ENCODE data around the gene USP6NL. TPM values are rescaled to one million over a fixed set of nuclear protein-coding genes. Genes with fewer than 3 reads are reported as not detected.
A peak's percentile ranks its signal among the peaks of the same experiment; 100 is the strongest.

The USP6NL gene
- total RNA-seq, 2 experiments from 2014 or later = 3.2 to 3.4 TPM

DNA sequence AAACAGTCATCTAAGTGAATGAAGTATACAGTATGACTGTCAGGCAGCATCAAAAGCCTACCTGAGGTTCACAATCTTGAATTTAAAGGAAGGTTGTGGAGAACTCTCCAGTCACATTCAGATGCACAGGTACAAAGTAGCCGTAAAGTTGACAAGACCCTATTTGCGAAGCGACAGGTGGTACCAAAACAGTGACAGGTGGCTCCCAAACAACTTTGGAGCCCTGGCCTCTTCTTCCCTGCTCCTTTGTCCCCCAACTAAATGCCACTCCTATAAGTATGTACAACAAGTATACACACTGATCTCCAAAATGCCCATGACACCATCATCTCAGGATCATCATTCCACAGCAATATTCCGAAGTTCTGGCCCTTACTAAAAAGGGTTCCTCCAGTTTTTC lies 53.5 kb downstream of the USP6NL start:
- CTCF ChIA-PET = no interaction called here
- Mint-ChIP-seq H3K36me3 (peaks cover 6% of the 10 kb centered on the region), H3K4me1 (ENCODE audit: low read depth) (peaks cover 15% of the 10 kb centered on the region), H3K27ac (no peak overlapping the region), H3K4me3 (no peak overlapping the region), H3K9me3 (peaks cover 3% of the 10 kb centered on the region), H3K27me3 (peaks cover 5% of the 10 kb centered on the region)
- DNase-seq = no peak
- intact Hi-C loops (cut with micrococcal nuclease) = no loop called here
- POLR2A ChIA-PET = no interaction called here

DNA sequence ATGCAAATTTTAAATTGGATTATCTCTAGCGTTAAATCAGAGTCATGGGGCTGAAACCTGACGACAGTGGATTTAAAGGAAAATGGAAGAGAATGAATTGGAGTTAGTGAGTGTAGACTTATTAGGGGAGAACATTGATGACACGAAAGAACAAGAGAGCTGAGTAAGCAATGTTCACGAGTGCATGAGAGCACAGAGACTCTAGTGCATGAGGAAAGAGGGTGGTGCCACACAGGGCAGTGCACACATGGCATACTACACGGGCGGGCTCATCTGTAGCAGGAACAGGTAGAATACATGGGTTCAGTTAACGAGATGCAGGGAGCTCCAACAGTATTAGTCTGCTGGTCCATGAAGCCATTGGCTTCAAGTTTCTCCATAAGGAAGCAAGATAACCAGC lies 53.9 kb downstream of the USP6NL start:
- DNase-seq = no peak
- Mint-ChIP-seq H3K27ac (no peak overlapping the region), H3K36me3 (peaks cover 6% of the 10 kb centered on the region), H3K4me3 (no peak overlapping the region), H3K4me1 (ENCODE audit: low read depth) (peaks cover 19% of the 10 kb centered on the region), H3K27me3 (peaks cover 5% of the 10 kb centered on the region), H3K9me3 (peaks cover 3% of the 10 kb centered on the region)
- intact Hi-C loops (cut with micrococcal nuclease) = no loop called here
- ChIA-PET CTCF (no interaction called here), POLR2A (no interaction called here)

GRCh38 chr10:11555556-11555955 lies 55.9 kb downstream of the USP6NL start:
- peaks cover 3% of the 10 kb centered on the region for H3K9me3 Mint-ChIP-seq
- CTCF ChIA-PET = interaction anchor here (1.6 kb wide), 1 partner anchor 24 kb away, joined by 5 read pairs; no protein-coding TSS in a partner anchor
- no peak overlapping the region for H3K4me3 Mint-ChIP-seq
- H3K27ac Mint-ChIP-seq = no peak overlapping the region
- intact Hi-C loops (cut with micrococcal nuclease) = no loop called here
- H3K4me1 Mint-ChIP-seq (ENCODE audit: low read depth) = peaks cover 33% of the 10 kb centered on the region
- peaks cover 3% of the 10 kb centered on the region for H3K36me3 Mint-ChIP-seq
- no peak for DNase-seq
- POLR2A ChIA-PET = no interaction called here
- H3K27me3 Mint-ChIP-seq = peaks cover 5% of the 10 kb centered on the region

- ChIA-PET POLR2A (interaction anchor here (1.2 kb wide), 1 partner anchor 25 kb away, joined by 4 read pairs; no protein-coding TSS in a partner anchor), CTCF (interaction anchor here (0.9 to 1.6 kb wide), 2 partner anchors 25 to 203 kb away, joined by 4 to 5 read pairs; no protein-coding TSS in a partner anchor)
- Mint-ChIP-seq H3K27ac (no peak overlapping the region), H3K4me3 (no peak overlapping the region), H3K9me3 (peaks cover 3% of the 10 kb centered on the region), H3K36me3 (peaks cover 3% of the 10 kb centered on the region), H3K4me1 (ENCODE audit: low read depth) (peaks cover 33% of the 10 kb centered on the region), H3K27me3 (peaks cover 5% of the 10 kb centered on the region)
- intact Hi-C loops (cut with micrococcal nuclease) = loop anchor here (2.0 kb wide), 2 partner anchors 37 to 59 kb away; no protein-coding TSS in a partner anchor
- no peak for DNase-seq
Measured at GRCh38 chr10:11553773-11554381, 57.6 kb downstream of the USP6NL start.

- Mint-ChIP-seq H3K9me3 (peaks cover 3% of the 10 kb centered on the region), H3K4me1 (ENCODE audit: low read depth) (peaks cover 33% of the 10 kb centered on the region), H3K27ac (peak overlapping the region; percentile 58), H3K4me3 (no peak overlapping the region), H3K27me3 (peaks cover 1% of the 10 kb centered on the region), H3K36me3 (peaks cover 3% of the 10 kb centered on the region)
- DNase-seq = no peak
- CTCF ChIA-PET = no interaction called here
- POLR2A ChIA-PET = interaction anchor here (1.0 to 1.1 kb wide), 2 partner anchors 28 to 80 kb away, joined by 3 read pairs; no protein-coding TSS in a partner anchor
- intact Hi-C loops (cut with micrococcal nuclease) = loop anchor here (1.0 to 2.0 kb wide), 3 partner anchors 29 to 61 kb away; no protein-coding TSS in a partner anchor
Measured at GRCh38 chr10:11551916-11552602, 59.4 kb downstream of the USP6NL start.

GRCh38 chr10:11551104-11551503 lies 60.3 kb downstream of the USP6NL start:
- no peak overlapping the region for H3K4me3 Mint-ChIP-seq
- peaks cover 33% of the 10 kb centered on the region for H3K4me1 Mint-ChIP-seq (ENCODE audit: low read depth)
- peaks cover 3% of the 10 kb centered on the region for H3K36me3 Mint-ChIP-seq
- ChIA-PET CTCF (interaction anchor here (0.7 kb wide), 1 partner anchor 206 kb away, joined by 3 read pairs; no protein-coding TSS in a partner anchor), POLR2A (no interaction called here)
- no peak for DNase-seq
- peaks cover 3% of the 10 kb centered on the region for H3K9me3 Mint-ChIP-seq
- H3K27me3 Mint-ChIP-seq = peaks cover 1% of the 10 kb centered on the region
- intact Hi-C loops (cut with micrococcal nuclease) = no loop called here
- no peak overlapping the region for H3K27ac Mint-ChIP-seq

- intact Hi-C loops (cut with micrococcal nuclease) = no loop called here
- Mint-ChIP-seq H3K27ac (no peak overlapping the region), H3K4me1 (ENCODE audit: low read depth) (peaks cover 25% of the 10 kb centered on the region), H3K4me3 (no peak overlapping the region), H3K9me3 (no peaks in the 10 kb centered on the region), H3K27me3 (no peaks in the 10 kb centered on the region), H3K36me3 (no peaks in the 10 kb centered on the region)
- ChIA-PET CTCF (interaction anchor here (1.1 kb wide), 1 partner anchor 176 kb away, joined by 3 read pairs; no protein-coding TSS in a partner anchor), POLR2A (no interaction called here)
- DNase-seq = no peak
Measured at GRCh38 chr10:11548768-11549099, 62.7 kb downstream of the USP6NL start.

GRCh38 chr10:11548065-11548767 lies 63.2 kb downstream of the USP6NL start:
- Mint-ChIP-seq H3K9me3 (no peaks in the 10 kb centered on the region), H3K27me3 (no peaks in the 10 kb centered on the region), H3K27ac (no peak overlapping the region), H3K36me3 (no peaks in the 10 kb centered on the region), H3K4me1 (ENCODE audit: low read depth) (peaks cover 20% of the 10 kb centered on the region), H3K4me3 (no peak overlapping the region)
- ChIA-PET CTCF (interaction anchor here (1.1 kb wide), 1 partner anchor 177 kb away, joined by 3 read pairs; no protein-coding TSS in a partner anchor), POLR2A (no interaction called here)
- no peak for DNase-seq
- intact Hi-C loops (cut with micrococcal nuclease) = no loop called here

- H3K4me1 Mint-ChIP-seq (ENCODE audit: low read depth) = peaks cover 5% of the 10 kb centered on the region
- no peaks in the 10 kb centered on the region for H3K27me3 Mint-ChIP-seq
- H3K36me3 Mint-ChIP-seq = no peaks in the 10 kb centered on the region
- no peak overlapping the region for H3K27ac Mint-ChIP-seq
- ChIA-PET POLR2A (no interaction called here), CTCF (no interaction called here)
- intact Hi-C loops (cut with micrococcal nuclease) = no loop called here
- no peak for DNase-seq
- no peak overlapping the region for H3K4me3 Mint-ChIP-seq
- no peaks in the 10 kb centered on the region for H3K9me3 Mint-ChIP-seq
Measured at GRCh38 chr10:11546581-11546980, 64.9 kb downstream of the USP6NL start.

- Mint-ChIP-seq H3K27ac (no peak overlapping the region), H3K9me3 (no peaks in the 10 kb centered on the region), H3K4me3 (no peak overlapping the region), H3K36me3 (no peaks in the 10 kb centered on the region), H3K27me3 (no peaks in the 10 kb centered on the region), H3K4me1 (ENCODE audit: low read depth) (peaks cover 13% of the 10 kb centered on the region)
- POLR2A ChIA-PET = no interaction called here
- CTCF ChIA-PET = no interaction called here
- intact Hi-C loops (cut with micrococcal nuclease) = no loop called here
- no peak for DNase-seq
Measured at GRCh38 chr10:11541296-11541695, 70.2 kb downstream of the USP6NL start.

DNA sequence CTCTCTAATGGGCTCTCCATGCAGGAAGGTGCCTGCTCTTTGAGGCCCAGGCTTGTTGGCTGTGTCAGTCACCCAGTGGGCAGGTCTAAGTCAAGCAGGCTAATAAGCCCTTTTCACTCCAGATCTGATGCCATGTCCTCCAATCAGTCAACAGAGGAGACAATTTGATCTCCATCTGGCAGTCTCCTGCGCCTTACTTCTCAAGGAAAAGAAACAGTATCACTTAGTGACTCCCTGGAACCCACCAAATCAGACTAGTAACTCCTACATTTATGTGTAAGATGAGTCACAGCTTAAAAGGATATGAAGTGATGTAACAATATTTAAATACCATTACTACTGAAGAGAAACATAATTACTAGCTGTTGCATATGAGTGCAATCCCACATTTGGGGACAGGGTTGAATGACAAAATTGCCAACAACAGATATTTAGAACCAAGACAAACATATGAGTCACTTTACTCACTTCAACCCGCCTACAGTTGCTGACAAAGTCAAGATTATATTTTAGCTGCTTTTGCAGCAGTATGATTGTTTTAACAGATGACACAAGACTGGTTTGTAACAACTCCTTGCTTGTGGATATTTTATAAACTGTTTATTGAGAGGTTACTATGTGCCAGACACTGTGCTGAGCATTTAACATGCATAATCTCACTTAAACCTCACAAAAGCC lies 72.1 kb downstream of the USP6NL start:
- CTCF ChIA-PET = interaction anchor here (1.3 kb wide), 1 partner anchor 73 kb away, joined by 3 read pairs; no protein-coding TSS in a partner anchor
- POLR2A ChIA-PET = no interaction called here
- no peaks in the 10 kb centered on the region for H3K9me3 Mint-ChIP-seq
- DNase-seq = no peak
- intact Hi-C loops (cut with micrococcal nuclease) = loop anchor here (1.0 to 2.0 kb wide), 2 partner anchors 23 to 42 kb away; no protein-coding TSS in a partner anchor
- H3K27me3 Mint-ChIP-seq = no peaks in the 10 kb centered on the region
- no peak overlapping the region for H3K27ac Mint-ChIP-seq
- H3K36me3 Mint-ChIP-seq = no peaks in the 10 kb centered on the region
- peaks cover 13% of the 10 kb centered on the region for H3K4me1 Mint-ChIP-seq (ENCODE audit: low read depth)
- no peak overlapping the region for H3K4me3 Mint-ChIP-seq

DNA sequence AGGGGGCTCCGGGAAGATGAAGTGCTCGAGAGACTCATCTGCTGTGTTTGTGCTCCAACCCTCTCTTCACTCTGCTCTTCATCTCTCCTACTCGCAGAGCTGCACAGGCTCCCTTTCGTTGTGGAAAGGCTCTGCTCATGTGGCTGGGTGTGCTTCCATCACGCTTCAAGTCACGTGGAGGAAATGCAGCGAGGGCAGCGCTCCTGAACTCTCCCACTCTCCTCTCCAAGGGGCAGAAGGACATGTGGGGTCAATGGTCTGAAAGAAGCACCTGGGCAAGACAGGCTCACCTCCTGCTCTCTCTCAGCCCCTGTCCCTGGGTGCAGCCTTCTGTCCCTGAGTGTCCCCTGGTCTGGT lies 72.6 kb downstream of the USP6NL start:
- ChIA-PET POLR2A (no interaction called here), CTCF (interaction anchor here (1.3 kb wide), 1 partner anchor 73 kb away, joined by 3 read pairs; no protein-coding TSS in a partner anchor)

More for the DNA sequence above, 72.6 kb downstream of the USP6NL start:
- H3K27me3 Mint-ChIP-seq = no peaks in the 10 kb centered on the region
- no peaks in the 10 kb centered on the region for H3K9me3 Mint-ChIP-seq
- no peaks in the 10 kb centered on the region for H3K36me3 Mint-ChIP-seq
- no peak overlapping the region for H3K27ac Mint-ChIP-seq
- H3K4me1 Mint-ChIP-seq (ENCODE audit: low read depth) = peaks cover 13% of the 10 kb centered on the region
- DNase-seq = no peak
- intact Hi-C loops (cut with micrococcal nuclease) = loop anchor here (1.0 to 2.0 kb wide), 2 partner anchors 22 to 42 kb away; no protein-coding TSS in a partner anchor
- H3K4me3 Mint-ChIP-seq = no peak overlapping the region
